Keratinocyte (primary cell): ENCODE results near the gene ESM1. TPM values are rescaled to one million over a fixed set of nuclear protein-coding genes. Genes with fewer than 3 reads are reported as not detected.

Source experiments
- DNase-seq: peaks from one replicate; pipeline ENCODE4 v3.0.0-alpha.2; 2011; ENCODE audit warnings: low read depth, missing footprints, low spot score
- FAIRE-seq: peaks from 2 replicates; lab custom pipeline; 2011; peaks lifted over from hg19 to GRCh38; lab: Jason Lieb, UNC
- H2AFZ ChIP-seq: 2 replicates; pipeline ENCODE4 v1.6.0; 2012; ENCODE audit warnings: low read length, control low read depth, inconsistent platforms; ENCODE audit not compliant: control insufficient read depth
- H3K27ac ChIP-seq: 2 replicates; pipeline ENCODE4 v1.5.1; 2011; ENCODE audit warnings: low read length; ENCODE audit not compliant: control insufficient read depth, insufficient read depth
- H3K27me3 ChIP-seq: 3 replicates; pipeline ENCODE4 v1.6.0; 2011; ENCODE audit warnings: low read length; ENCODE audit not compliant: control insufficient read depth, insufficient read depth; ENCODE audit errors: extremely low read depth
- H3K36me3 ChIP-seq, 2 experiments: 2 replicates in 1 of 2; 3 replicates in 1 of 2; pipeline ENCODE4 v1.5.1; 2011; ENCODE audit warnings: low read length in 2 of 2, mild to moderate bottlenecking in 1 of 2; ENCODE audit not compliant: control insufficient read depth in 2 of 2, insufficient read depth in 2 of 2; ENCODE audit errors: extremely low read depth in 1 of 2
- H3K4me1 ChIP-seq: 3 replicates; pipeline ENCODE4 v1.5.1; 2011; ENCODE audit warnings: low read length; ENCODE audit not compliant: control insufficient read depth, insufficient read depth; ENCODE audit errors: extremely low read depth
- H3K4me2 ChIP-seq: 3 replicates; pipeline ENCODE4 v1.6.0; 2011; ENCODE audit warnings: low read depth, low read length; ENCODE audit not compliant: control insufficient read depth, insufficient read depth; ENCODE audit errors: extremely low read depth
- H3K4me3 ChIP-seq, 3 experiments: fragments of 200-600 bp in 1 of 3; sonication (generic) in 1 of 3; 2 replicates in 2 of 3; 3 replicates in 1 of 3; pipeline ENCODE4 v1.5.1; 2011 to 2016; ENCODE audit warnings: low read length in 3 of 3, mild to moderate bottlenecking in 3 of 3, control low read depth in 2 of 3, inconsistent platforms in 1 of 3, low read depth in 1 of 3, mixed read lengths in 1 of 3, mixed run types in 1 of 3, moderate library complexity in 1 of 3; ENCODE audit not compliant: control insufficient read depth in 2 of 3, insufficient read depth in 2 of 3; ENCODE audit errors: extremely low read depth in 1 of 3
- H3K79me2 ChIP-seq: 2 replicates; pipeline ENCODE4 v1.6.0; 2012; ENCODE audit warnings: low read length; ENCODE audit not compliant: control insufficient read depth, insufficient read depth
- H3K9ac ChIP-seq: 3 replicates; pipeline ENCODE4 v1.6.0; 2011; ENCODE audit warnings: low read length; ENCODE audit not compliant: control insufficient read depth, insufficient read depth; ENCODE audit errors: extremely low read depth
- H3K9me1 ChIP-seq: 3 replicates; pipeline ENCODE4 v1.6.0; 2011; ENCODE audit warnings: low read length; ENCODE audit not compliant: control insufficient read depth, insufficient read depth; ENCODE audit errors: extremely low read depth
- H3K9me3 ChIP-seq: 2 replicates; pipeline ENCODE4 v1.5.1; 2012; ENCODE audit warnings: low read depth, low read length; ENCODE audit not compliant: control insufficient read depth
- H4K20me1 ChIP-seq: 3 replicates; pipeline ENCODE4 v1.6.0; 2011; ENCODE audit warnings: low read length; ENCODE audit not compliant: control insufficient read depth, insufficient read depth; ENCODE audit errors: extremely low read depth
- CTCF ChIP-seq, 3 experiments: IDR thresholded peaks in 1 of 3; conservative IDR thresholded peaks in 1 of 3; optimal IDR thresholded peaks in 1 of 3; 2 replicates in 2 of 3; 3 replicates in 1 of 3; pipeline versions ENCODE3 to v1.5.1; 2011; ENCODE audit warnings: low read length in 3 of 3, mild to moderate bottlenecking in 3 of 3, moderate library complexity in 2 of 3, control low read depth in 1 of 3, inconsistent platforms in 1 of 3; ENCODE audit not compliant: insufficient read depth in 2 of 3; ENCODE audit errors: extremely low read depth in 1 of 3
- EZH2 ChIP-seq: IDR thresholded peaks from one replicate; pipeline ENCODE4 v1.6.1; 2012; ENCODE audit warnings: inconsistent platforms, mild to moderate bottlenecking, low read length, moderate library complexity
- dilution Hi-C: fragments of 300-500 bp; cut with MboI; formaldehyde crosslinking; loops from one replicate; pipeline ENCODE4 v1.7.0; 2020; ENCODE audit warnings: low sequenced_read_pairs; ENCODE audit not compliant: extremely low pct_ligation_motif_present
- polyA plus RNA-seq, 5 experiments: library from polyadenylated mRNA; depleted of rRNA in 3 of 5; stranded (reverse) in 3 of 5; stranded (forward) in 1 of 5; unstranded in 1 of 5; fragments of >200 nt; gene quantifications; 1 replicate in 1 of 5; 2 replicates in 3 of 5; 3 replicates in 1 of 5; pipeline versions ENCODE4 v1.2.1 to v1.2.3, GENCODE V29; 2011 to 2012; ENCODE audit warnings: missing spikeins in 2 of 5, low read depth in 1 of 5, low replicate concordance in 1 of 5

Gene ESM1
- polyA plus RNA-seq, 1 donor (not counting 4 experiments of a cell fraction or from before 2014, with no cell fraction given), result 0.07 TPM

GRCh38 chr5:54975701-54976100, 9.7 kb downstream of the ESM1 start:
- DNase-seq (no peak), FAIRE-seq (no peak)
- Histone ChIP-seq H4K20me1 (no peaks in the 10 kb centered on the region), H3K4me1 (peaks cover 3% of the 10 kb centered on the region), H2AFZ (no peak overlapping the region), H3K79me2 (no peaks in the 10 kb centered on the region), H3K4me2 (no peak overlapping the region), H3K4me3 (no peak overlapping the region), H3K36me3 (no peaks in the 10 kb centered on the region), H3K9ac (no peak overlapping the region), H3K27ac (no peak overlapping the region), H3K27me3 (no peaks in the 10 kb centered on the region), H3K9me3 (no peaks in the 10 kb centered on the region), H3K9me1 (no peaks in the 10 kb centered on the region)
- TF ChIP-seq EZH2 (no peak), CTCF (optimal IDR thresholded peaks at IDR 0.05 in 1 of 3, IDR thresholded peaks at IDR 0.05 in 1 of 3, conservative IDR thresholded peaks at IDR 0.05 in 1 of 3; ENCODE audit: extremely low read depth in 1 of 3, insufficient read depth in 2 of 3, low read length in 3 of 3) (no peak)
- dilution Hi-C loops, result no loop called here

DNA sequence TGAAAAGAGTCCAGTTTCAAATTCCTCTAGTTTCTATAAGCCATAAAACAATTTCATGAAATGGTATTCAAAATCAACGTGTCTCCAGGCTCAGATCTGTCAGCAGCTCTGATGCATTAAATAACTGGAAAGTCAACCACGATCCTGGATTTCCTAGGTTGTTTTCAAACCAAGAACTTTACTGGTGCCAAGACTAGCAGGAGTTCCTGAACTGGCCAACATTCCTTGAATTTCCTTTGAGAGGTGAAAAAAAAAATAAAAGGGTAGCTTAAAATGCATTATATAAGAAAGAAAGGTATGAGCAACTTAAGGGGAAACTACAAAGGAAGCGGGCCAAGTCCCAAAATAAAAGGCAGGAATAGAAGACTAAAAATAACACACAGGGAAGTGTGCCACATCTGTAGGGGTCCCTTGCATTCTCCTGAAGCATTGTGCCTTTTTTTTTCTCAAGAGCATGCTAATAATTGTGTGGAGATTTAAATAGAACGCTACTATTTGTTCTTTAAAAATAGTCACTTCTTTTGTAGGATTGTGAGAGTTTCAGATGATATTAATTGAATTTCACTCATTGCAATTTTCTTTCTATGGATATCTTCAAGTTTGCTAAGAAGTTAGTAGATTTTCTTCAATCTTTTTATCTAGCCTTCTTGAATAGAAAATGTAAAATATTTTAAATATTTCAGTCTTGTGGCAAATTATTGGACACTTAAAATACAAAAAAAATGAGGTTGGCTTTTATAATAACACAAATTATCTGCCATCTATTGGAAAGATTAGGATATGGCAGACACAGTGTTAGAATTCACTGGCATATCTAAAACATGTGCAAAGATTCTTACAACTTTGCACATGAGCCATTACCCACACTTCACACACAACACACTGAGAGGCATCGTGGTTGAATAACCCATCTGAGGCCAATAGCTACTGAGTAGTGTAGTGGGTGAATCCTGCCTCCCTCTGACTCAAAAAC, 15.3 kb downstream of the ESM1 start:
- no peaks in the 10 kb centered on the region for H3K79me2 ChIP-seq
- H3K9me1 ChIP-seq, result no peaks in the 10 kb centered on the region
- no peaks in the 10 kb centered on the region for H3K36me3 ChIP-seq
- DNase-seq (no peak), FAIRE-seq (no peak)
- TF ChIP-seq CTCF (optimal IDR thresholded peaks at IDR 0.05 in 1 of 3, IDR thresholded peaks at IDR 0.05 in 1 of 3, conservative IDR thresholded peaks at IDR 0.05 in 1 of 3; ENCODE audit: extremely low read depth in 1 of 3, insufficient read depth in 2 of 3, low read length in 3 of 3), result no peak
- H3K9ac ChIP-seq, result no peak overlapping the region
- no peaks in the 10 kb centered on the region for H3K4me1 ChIP-seq
- H3K4me3 ChIP-seq, result no peak overlapping the region
- H2AFZ ChIP-seq, result no peak overlapping the region
- H3K27ac ChIP-seq, result no peak overlapping the region
- no peaks in the 10 kb centered on the region for H4K20me1 ChIP-seq
- H3K9me3 ChIP-seq, result no peaks in the 10 kb centered on the region
- dilution Hi-C loops, result no loop called here
- no peaks in the 10 kb centered on the region for H3K27me3 ChIP-seq
- H3K4me2 ChIP-seq, result no peak overlapping the region
